K562 (cell line): Measurements from ENCODE around the gene METAP2.
A peak's percentile ranks its signal among the peaks of the same experiment; 100 is the strongest.

Experiments
- CTCF ChIP-seq, 3 experiments: IDR thresholded peaks in 2 of 3; conservative IDR thresholded peaks in 1 of 3; 2 replicates each; pipeline ENCODE4 v1.5.1; 2011 to 2012; ENCODE audit warnings: low read length in 3 of 3, mild to moderate bottlenecking in 3 of 3, control low read depth in 2 of 3, improper control_type of control experiment in 1 of 3, inconsistent platforms in 1 of 3, low read depth in 1 of 3, mixed read lengths in 1 of 3, moderate library complexity in 1 of 3; ENCODE audit not compliant: insufficient read depth in 2 of 3
- CUX1 ChIP-seq: fragments of 200-800 bp; sonication (Bioruptor generic); IDR thresholded peaks from 2 replicates; pipeline ENCODE4 v1.6.1; 2016; ENCODE audit warnings: missing genetic modification characterization, missing compliant biosample characterization
- E2F1 ChIP-seq: sonication (generic); formaldehyde crosslinking; IDR thresholded peaks from 2 replicates; pipeline ENCODE4 v1.8.1; 2023; ENCODE audit warnings: mild to moderate bottlenecking, missing genetic modification reagents, moderate library complexity
- PHF8 ChIP-seq: fragments of 200-600 bp; sonication (generic); IDR thresholded peaks from 2 replicates; pipeline ENCODE4 v1.6.1; 2012; ENCODE audit warnings: mixed run types, mild to moderate bottlenecking, inconsistent platforms, low read length, moderate library complexity, borderline replicate concordance
- PPARD ChIP-seq: fragments of 250-450 bp; sonication (Bioruptor Pico); IDR thresholded peaks from 2 replicates; pipeline ENCODE4 v1.8.0; 2022; ENCODE audit warnings: inconsistent platforms, mild to moderate bottlenecking, moderate library complexity
- PREB ChIP-seq: sonication (generic); formaldehyde crosslinking; IDR thresholded peaks from 2 replicates; pipeline ENCODE4 v1.8.1; 2023; ENCODE audit warnings: mild to moderate bottlenecking, missing genetic modification reagents
- PTBP1 ChIP-seq: fragments of 200-400 bp; formaldehyde crosslinking; IDR thresholded peaks from 2 replicates; pipeline ENCODE4 v1.6.1; 2017; ENCODE audit warnings: low read depth, low read length
- THAP7 ChIP-seq: fragments of 250-450 bp; sonication (Bioruptor Pico); IDR thresholded peaks from 2 replicates; pipeline ENCODE4 v1.5.0; 2021
- ZBTB1 ChIP-seq: sonication (generic); formaldehyde crosslinking; IDR thresholded peaks from 2 replicates; pipeline ENCODE4 v1.8.1; 2023; ENCODE audit warnings: missing genetic modification reagents, low read depth, mild to moderate bottlenecking, borderline replicate concordance
- ZBTB7A ChIP-seq: IDR thresholded peaks from 2 replicates; pipeline ENCODE4 v1.6.1; 2011; ENCODE audit warnings: low read depth, mild to moderate bottlenecking, low read length, moderate library complexity, borderline replicate concordance; ENCODE audit not compliant: control insufficient read depth
- ZFP36 ChIP-seq: fragments of 150-350 bp; IDR thresholded peaks from 2 replicates; pipeline ENCODE4 v1.6.1; 2018; ENCODE audit warnings: low read length, low read depth; ENCODE audit not compliant: partially characterized antibody
- ZNF274 ChIP-seq: IDR thresholded peaks from 2 replicates; pipeline ENCODE4 v1.6.1; 2011; ENCODE audit warnings: low read depth, mild to moderate bottlenecking, low read length, moderate library complexity, borderline replicate concordance
- ZNF316 ChIP-seq: fragments of 450-650 bp; IDR thresholded peaks from 2 replicates; pipeline ENCODE4 v1.6.1; 2016

- no peak for TF ChIP-seq PHF8
- 0 out of 6 replicates have a peak, but pooled peaks of 1 of the 3 experiments have one; percentile 7 for TF ChIP-seq CTCF (IDR thresholded peaks at IDR 0.05 in 2 of 3, conservative IDR thresholded peaks at IDR 0.05 in 1 of 3; ENCODE audit: insufficient read depth in 2 of 3, low read depth in 1 of 3, low read length in 3 of 3)
- no peak for TF ChIP-seq ZNF316
- TF ChIP-seq E2F1 (CRISPR knock-in tag) = no peak
- no peak for TF ChIP-seq CUX1
- no peak for TF ChIP-seq PTBP1
- TF ChIP-seq ZFP36 = no peak
- TF ChIP-seq ZNF274 = no peak
- TF ChIP-seq PREB (CRISPR knock-in tag) = no peak
- TF ChIP-seq THAP7 (CRISPR knock-in tag) = no peak
- no peak for TF ChIP-seq ZBTB7A
- no peak for TF ChIP-seq ZBTB1 (CRISPR knock-in tag)
- TF ChIP-seq PPARD (CRISPR knock-in tag) = no peak
Observed at GRCh38 chr12:95439461-95440230, 34.3 kb upstream of the METAP2 start.
